K562 (cell line): ENCODE measurements around the gene UBR4. TPM values are rescaled to one million over a fixed set of nuclear protein-coding genes. Genes with fewer than 3 reads are reported as not detected.

Source experiments
- BDP1 ChIP-seq: IDR thresholded peaks from 3 replicates; pipeline ENCODE4 v1.6.1; 2011; ENCODE audit not compliant: insufficient read length, insufficient read depth
- BRCA1 ChIP-seq, 2 experiments: fragments of 450-650 bp in 1 of 2; sonication (generic) in 1 of 2; formaldehyde crosslinking in 1 of 2; IDR thresholded peaks; 2 replicates each; pipeline versions ENCODE4 v1.5.0 to v1.6.1; 2017 to 2020; ENCODE audit warnings: mild to moderate bottlenecking in 1 of 2, missing genetic modification reagents in 1 of 2
- CTCF ChIP-seq, 3 experiments: IDR thresholded peaks in 2 of 3; conservative IDR thresholded peaks in 1 of 3; 2 replicates each; pipeline ENCODE4 v1.5.1; 2011 to 2012; ENCODE audit warnings: low read length in 3 of 3, mild to moderate bottlenecking in 3 of 3, control low read depth in 2 of 3, improper control_type of control experiment in 1 of 3, inconsistent platforms in 1 of 3, low read depth in 1 of 3, mixed read lengths in 1 of 3, moderate library complexity in 1 of 3; ENCODE audit not compliant: insufficient read depth in 2 of 3
- GATA2 ChIP-seq: sonication (generic); formaldehyde crosslinking; IDR thresholded peaks from 2 replicates; pipeline ENCODE4 v1.4.0; 2020; ENCODE audit warnings: mild to moderate bottlenecking, missing genetic modification reagents
- GTF2F1 ChIP-seq: IDR thresholded peaks from 2 replicates; pipeline ENCODE4 v1.6.1; 2011; ENCODE audit warnings: low read depth, low read length, improper control_type of control experiment
- HDAC2 ChIP-seq: fragments of 450-650 bp; IDR thresholded peaks from 2 replicates; pipeline ENCODE4 v1.6.1; 2016; ENCODE audit warnings: mild to moderate bottlenecking
- HMG20A ChIP-seq: fragments of 450-650 bp; formaldehyde crosslinking; conservative IDR thresholded peaks from 2 replicates; pipeline ENCODE4 v1.4.0; 2020; ENCODE audit warnings: mild to moderate bottlenecking, mixed read lengths
- L3MBTL2 ChIP-seq: fragments of 450-650 bp; IDR thresholded peaks from 2 replicates; pipeline ENCODE4 v1.6.1; 2016; ENCODE audit warnings: mild to moderate bottlenecking, moderate library complexity
- PHF21A ChIP-seq: fragments of 450-650 bp; IDR thresholded peaks from 2 replicates; pipeline ENCODE4 v1.6.1; 2017; ENCODE audit warnings: low read depth, borderline replicate concordance
- POLR2AphosphoS5 ChIP-seq: IDR thresholded peaks from 2 replicates; pipeline ENCODE4 v1.6.1; 2011; ENCODE audit warnings: mild to moderate bottlenecking, low read depth, low read length, moderate library complexity; ENCODE audit not compliant: control insufficient read depth, insufficient read depth
- PRDM10 ChIP-seq: fragments of 450-650 bp; IDR thresholded peaks from 2 replicates; pipeline ENCODE4 v1.6.1; 2018; ENCODE audit not compliant: partially characterized antibody
- PRPF4 ChIP-seq: fragments of 200-400 bp; formaldehyde crosslinking; IDR thresholded peaks from one replicate; pipeline ENCODE4 v1.6.1; 2017; ENCODE audit warnings: low read length, low read depth, mild to moderate bottlenecking; ENCODE audit not compliant: insufficient read depth, poor library complexity, severe bottlenecking
- SAFB ChIP-seq: fragments of 200-400 bp; formaldehyde crosslinking; IDR thresholded peaks from 2 replicates; pipeline ENCODE4 v1.6.1; 2017; ENCODE audit warnings: low read depth, low read length, borderline replicate concordance
- SP2 ChIP-seq: IDR thresholded peaks from 2 replicates; pipeline ENCODE4 v1.6.1; 2011; ENCODE audit warnings: mild to moderate bottlenecking, low read depth, low read length, moderate library complexity; ENCODE audit not compliant: poor library complexity, severe bottlenecking; ENCODE audit errors: extremely low read depth
- ZBTB1 ChIP-seq: sonication (generic); formaldehyde crosslinking; IDR thresholded peaks from 2 replicates; pipeline ENCODE4 v1.8.1; 2023; ENCODE audit warnings: missing genetic modification reagents, low read depth, mild to moderate bottlenecking, borderline replicate concordance
- ZNF134 ChIP-seq: fragments of 250-450 bp; sonication (Bioruptor Pico); conservative IDR thresholded peaks from 2 replicates; pipeline ENCODE4 v1.4.0; 2020
- ZNF175 ChIP-seq: fragments of 200-800 bp; sonication (Bioruptor generic); IDR thresholded peaks from 2 replicates; pipeline ENCODE4 v1.6.1; 2016; ENCODE audit warnings: low read depth, mild to moderate bottlenecking, missing genetic modification characterization, missing compliant biosample characterization
- ZNF253 ChIP-seq: fragments of 250-450 bp; sonication (Bioruptor Pico); conservative IDR thresholded peaks from 2 replicates; pipeline ENCODE4 v1.6.1; 2021; ENCODE audit warnings: mild to moderate bottlenecking
- ZNF695 ChIP-seq: fragments of 450-650 bp; formaldehyde crosslinking; IDR thresholded peaks from 2 replicates; pipeline ENCODE4 v1.4.0; 2020; ENCODE audit warnings: mild to moderate bottlenecking, moderate library complexity
- ZNF766 ChIP-seq: fragments of 200-800 bp; sonication (Bioruptor generic); conservative IDR thresholded peaks from 2 replicates; pipeline ENCODE4 v1.6.1; 2016; ENCODE audit warnings: missing genetic modification characterization, missing compliant biosample characterization
- polyA plus RNA-seq, 8 experiments: library from polyadenylated mRNA; depleted of rRNA in 4 of 8; stranded (reverse) in 5 of 8; unstranded in 3 of 8; fragments of >200 nt; fragmentation: Nextera tagmentation in 2 of 8; fragmentation: Illumina TruSeq in 1 of 8; extraction: Ambion mirVana in 2 of 8; extraction: Trizol in 1 of 8; gene quantifications; 2 replicates each; pipeline versions ENCODE4 v1.2.1 to v1.2.3, GENCODE V29; 2011 to 2014; ENCODE audit warnings: inconsistent platforms in 1 of 8, missing spikeins in 1 of 8
- total RNA-seq, 7 experiments: library from RNA; depleted of rRNA in 6 of 7; stranded (reverse); fragments of >200 nt in 6 of 7; fragmentation: Illumina TruSeq in 2 of 7; extraction: Trizol in 2 of 7; gene quantifications; 2 replicates each; pipeline versions ENCODE4 v1.2.1 to v1.2.3, GENCODE V29; 2011 to 2021; ENCODE audit warnings: low replicate concordance in 1 of 7
- TF ChIP-seq, protein P1 (sequence below): fragments of 250-450 bp; sonication (Bioruptor Pico); IDR thresholded peaks from 2 replicates; pipeline ENCODE4 v1.5.0; 2021

UBR4 gene
- total and polyA plus RNA-seq, 9 of the 15 experiments (the other 6 are each of a cell fraction or from before 2014, with no cell fraction given) = 55.4 to 277 (median 123) TPM

GRCh38 chr1:19081218-19081893 is 128.7 kb downstream of the UBR4 start (continued):
- TF ChIP-seq ZNF766 (CRISPR knock-in tag) = peak; percentile 74
- TF ChIP-seq ZNF175 (CRISPR knock-in tag) = peak; percentile 79; the same call in 1 of the 2 replicates
- no peak for TF ChIP-seq BRCA1 (IDR thresholded peaks at IDR 0.05)
- TF ChIP-seq BRCA1 (CRISPR knock-in tag; IDR thresholded peaks at IDR 0.05) = no peak
- TF ChIP-seq ZBTB1 = no peak
- no peak for TF ChIP-seq PHF21A
- TF ChIP-seq L3MBTL2 = peak; percentile 44; the same call in 1 of the 2 replicates
- TF ChIP-seq POLR2AphosphoS5 = 0 out of 2 replicates have a peak, but pooled peaks have one; percentile 37
- no peak for TF ChIP-seq GTF2F1
- TF ChIP-seq ZNF253 (CRISPR knock-in tag) = no peak
- peak; percentile 58; the same call in 1 of the 2 replicates for TF ChIP-seq HDAC2
- TF ChIP-seq BDP1 = no peak
- TF ChIP-seq SP2 = no peak
- no peak for TF ChIP-seq HMG20A (CRISPR knock-in tag)
- TF ChIP-seq GATA2 (CRISPR knock-in tag) = no peak
- peak; percentile 29 for TF ChIP-seq PRDM10
- TF ChIP-seq, protein P1, sequence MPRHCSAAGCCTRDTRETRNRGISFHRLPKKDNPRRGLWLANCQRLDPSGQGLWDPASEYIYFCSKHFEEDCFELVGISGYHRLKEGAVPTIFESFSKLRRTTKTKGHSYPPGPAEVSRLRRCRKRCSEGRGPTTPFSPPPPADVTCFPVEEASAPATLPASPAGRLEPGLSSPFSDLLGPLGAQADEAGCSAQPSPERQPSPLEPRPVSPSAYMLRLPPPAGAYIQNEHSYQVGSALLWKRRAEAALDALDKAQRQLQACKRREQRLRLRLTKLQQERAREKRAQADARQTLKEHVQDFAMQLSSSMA = no peak
- TF ChIP-seq CTCF (IDR thresholded peaks at IDR 0.05 in 2 of 3, conservative IDR thresholded peaks at IDR 0.05 in 1 of 3; ENCODE audit: insufficient read depth in 2 of 3, low read depth in 1 of 3, low read length in 3 of 3) = no peak
- TF ChIP-seq PRPF4 = no peak
- no peak for TF ChIP-seq SAFB
- no peak for TF ChIP-seq ZNF695
- peak; percentile 22; the same call in 1 of the 2 replicates for TF ChIP-seq ZNF134
